Astrocyte (in vitro differentiated cells and primary cell): ENCODE measurements around the gene DLGAP4. TPM values are rescaled to one million over a fixed set of nuclear protein-coding genes. Genes with fewer than 3 reads are reported as not detected.

Experiments used
- DNase-seq: peaks from one replicate; pipeline ENCODE4 v3.0.0-alpha.2; 2010; ENCODE audit warnings: low read depth
- FAIRE-seq: peaks from 2 replicates; lab custom pipeline; 2011; peaks lifted over from hg19 to GRCh38; lab: Jason Lieb, UNC
- H2AFZ ChIP-seq: 2 replicates; pipeline ENCODE4 v1.6.0; 2012; ENCODE audit warnings: low read depth, low read length, inconsistent platforms
- H3K27ac ChIP-seq: 2 replicates; pipeline ENCODE4 v1.5.1; 2011; ENCODE audit warnings: low read depth, low read length, inconsistent platforms
- H3K27me3 ChIP-seq: 2 replicates; pipeline ENCODE4 v1.6.0; 2011; ENCODE audit warnings: low read length, inconsistent platforms; ENCODE audit not compliant: insufficient read depth
- H3K36me3 ChIP-seq: 2 replicates; pipeline ENCODE4 v1.5.1; 2011; ENCODE audit warnings: low read length, inconsistent platforms; ENCODE audit not compliant: insufficient read depth
- H3K4me1 ChIP-seq: 2 replicates; pipeline ENCODE4 v1.5.1; 2011; ENCODE audit warnings: low read length, inconsistent platforms; ENCODE audit not compliant: insufficient read depth
- H3K4me2 ChIP-seq: 2 replicates; pipeline ENCODE4 v1.6.0; 2012; ENCODE audit warnings: low read length, inconsistent platforms
- H3K4me3 ChIP-seq: 2 replicates; pipeline ENCODE4 v1.5.1; 2011; ENCODE audit warnings: low read depth, mild to moderate bottlenecking, low read length, inconsistent platforms; ENCODE audit not compliant: insufficient read depth
- H3K79me2 ChIP-seq: 2 replicates; pipeline ENCODE4 v1.6.0; 2012; ENCODE audit warnings: mild to moderate bottlenecking, low read length, inconsistent platforms; ENCODE audit not compliant: insufficient read depth
- H3K9ac ChIP-seq: 2 replicates; pipeline ENCODE4 v1.6.0; 2012; ENCODE audit warnings: mild to moderate bottlenecking, low read length, inconsistent platforms
- H3K9me3 ChIP-seq: 2 replicates; pipeline ENCODE4 v1.5.1; 2012; ENCODE audit warnings: low read depth, mild to moderate bottlenecking, low read length, inconsistent platforms; ENCODE audit not compliant: insufficient read depth
- H4K20me1 ChIP-seq: 2 replicates; pipeline ENCODE4 v1.6.0; 2012; ENCODE audit warnings: low read length, inconsistent platforms; ENCODE audit not compliant: insufficient read depth
- H3K27ac Mint-ChIP-seq: one replicate; pipeline ENCODE4 v1.8.0; 2021; ENCODE audit warnings: mild to moderate bottlenecking, mixed read lengths; ENCODE audit not compliant: unreplicated experiment
- H3K27me3 Mint-ChIP-seq: one replicate; pipeline ENCODE4 v1.8.0; 2021; ENCODE audit warnings: low read depth, mixed read lengths; ENCODE audit not compliant: unreplicated experiment
- H3K36me3 Mint-ChIP-seq: one replicate; pipeline ENCODE4 v1.8.0; 2021; ENCODE audit warnings: low read depth, mixed read lengths; ENCODE audit not compliant: unreplicated experiment
- H3K4me1 Mint-ChIP-seq: one replicate; pipeline ENCODE4 v1.8.0; 2021; ENCODE audit warnings: low read depth, mixed read lengths; ENCODE audit not compliant: unreplicated experiment
- H3K4me3 Mint-ChIP-seq: one replicate; pipeline ENCODE4 v1.8.0; 2021; ENCODE audit warnings: mild to moderate bottlenecking, moderate library complexity, mixed read lengths; ENCODE audit not compliant: unreplicated experiment
- H3K9me3 Mint-ChIP-seq: one replicate; pipeline ENCODE4 v1.8.0; 2021; ENCODE audit warnings: mild to moderate bottlenecking, mixed read lengths; ENCODE audit not compliant: unreplicated experiment
- CTCF ChIP-seq: IDR thresholded peaks from 2 replicates; pipeline ENCODE4 v1.5.1; 2011; ENCODE audit warnings: low read depth, mild to moderate bottlenecking, inconsistent platforms, low read length, moderate library complexity; ENCODE audit not compliant: insufficient read depth
- EZH2 ChIP-seq: IDR thresholded peaks from 2 replicates; pipeline ENCODE4 v1.6.1; 2012; ENCODE audit warnings: mild to moderate bottlenecking, low read length, inconsistent platforms; ENCODE audit not compliant: insufficient read depth
- total RNA-seq: library from RNA; stranded (reverse); gene quantifications from 2 replicates; pipeline ENCODE4 v1.2.1, GENCODE V29; 2021

The DLGAP4 gene
- total RNA-seq, 1 donor from 2014 or later, result 135 TPM

GRCh38 chr20:36523341-36523740 is 217.2 kb downstream of the DLGAP4 start:
- no peaks in the 10 kb centered on the region for H3K27me3 ChIP-seq
- no peak for TF ChIP-seq EZH2
- TF ChIP-seq CTCF, result no peak
- peaks cover 74% of the 10 kb centered on the region for H4K20me1 ChIP-seq
- peaks cover 5% of the 10 kb centered on the region for H3K4me1 ChIP-seq
- no peaks in the 10 kb centered on the region for H3K4me1 Mint-ChIP-seq
- H2AFZ ChIP-seq, result no peak overlapping the region
- peaks cover 15% of the 10 kb centered on the region for H3K36me3 Mint-ChIP-seq
- no peak for FAIRE-seq
- peaks cover 1% of the 10 kb centered on the region for H3K9me3 Mint-ChIP-seq
- H3K9ac ChIP-seq, result no peak overlapping the region
- no peaks in the 10 kb centered on the region for H3K27me3 Mint-ChIP-seq
- H3K9me3 ChIP-seq, result no peaks in the 10 kb centered on the region
- no peak overlapping the region for H3K27ac Mint-ChIP-seq
- no peak overlapping the region for H3K27ac ChIP-seq
- peaks cover 55% of the 10 kb centered on the region for H3K79me2 ChIP-seq
- H3K36me3 ChIP-seq, result peaks cover 43% of the 10 kb centered on the region
- DNase-seq, result no peak
- H3K4me2 ChIP-seq, result no peak overlapping the region
- no peak overlapping the region for H3K4me3 ChIP-seq
- H3K4me3 Mint-ChIP-seq, result no peak overlapping the region

- Histone ChIP-seq H3K4me3 (no peak overlapping the region), H3K36me3 (peaks cover 59% of the 10 kb centered on the region), H3K27me3 (no peaks in the 10 kb centered on the region), H3K4me1 (no peaks in the 10 kb centered on the region), H2AFZ (no peak overlapping the region), H3K9me3 (no peaks in the 10 kb centered on the region), H3K9ac (no peak overlapping the region), H3K27ac (no peak overlapping the region), H4K20me1 (peaks cover 67% of the 10 kb centered on the region), H3K4me2 (no peak overlapping the region), H3K79me2 (peaks cover 32% of the 10 kb centered on the region)
- FAIRE-seq, result no peak
- no peak overlapping the region for H3K27ac Mint-ChIP-seq
- peaks cover 18% of the 10 kb centered on the region for H3K36me3 Mint-ChIP-seq
- H3K9me3 Mint-ChIP-seq, result no peaks in the 10 kb centered on the region
- no peak overlapping the region for H3K4me3 Mint-ChIP-seq
- no peaks in the 10 kb centered on the region for H3K27me3 Mint-ChIP-seq
- TF ChIP-seq EZH2 (no peak), CTCF (no peak)
- no peaks in the 10 kb centered on the region for H3K4me1 Mint-ChIP-seq
- DNase-seq, result no peak
Observed at GRCh38 chr20:36525620-36526365, 219.7 kb downstream of the DLGAP4 start.

GRCh38 chr20:36526521-36527011 is 220.4 kb downstream of the DLGAP4 start:
- Mint-ChIP-seq H3K36me3 (peaks cover 18% of the 10 kb centered on the region), H3K4me1 (no peaks in the 10 kb centered on the region)
- peaks cover 57% of the 10 kb centered on the region for H3K36me3 ChIP-seq

More at GRCh38 chr20:36526521-36527011, 220.4 kb downstream of the DLGAP4 start:
- Histone ChIP-seq H3K27ac (no peak overlapping the region), H3K4me2 (no peak overlapping the region), H3K4me1 (no peaks in the 10 kb centered on the region), H3K9ac (no peak overlapping the region), H2AFZ (no peak overlapping the region), H3K4me3 (no peak overlapping the region), H3K9me3 (no peaks in the 10 kb centered on the region), H4K20me1 (peaks cover 59% of the 10 kb centered on the region), H3K79me2 (peaks cover 25% of the 10 kb centered on the region), H3K27me3 (no peaks in the 10 kb centered on the region)
- DNase-seq, result no peak
- Mint-ChIP-seq H3K4me3 (no peak overlapping the region), H3K27me3 (no peaks in the 10 kb centered on the region), H3K27ac (no peak overlapping the region), H3K9me3 (no peaks in the 10 kb centered on the region)
- TF ChIP-seq EZH2, result no peak
- no peak for TF ChIP-seq CTCF
- no peak for FAIRE-seq
